ENCODE data around the gene DNAH2.
A peak's percentile ranks its signal among the peaks of the same experiment; 100 is the strongest.

Gene DNAH2

DNA sequence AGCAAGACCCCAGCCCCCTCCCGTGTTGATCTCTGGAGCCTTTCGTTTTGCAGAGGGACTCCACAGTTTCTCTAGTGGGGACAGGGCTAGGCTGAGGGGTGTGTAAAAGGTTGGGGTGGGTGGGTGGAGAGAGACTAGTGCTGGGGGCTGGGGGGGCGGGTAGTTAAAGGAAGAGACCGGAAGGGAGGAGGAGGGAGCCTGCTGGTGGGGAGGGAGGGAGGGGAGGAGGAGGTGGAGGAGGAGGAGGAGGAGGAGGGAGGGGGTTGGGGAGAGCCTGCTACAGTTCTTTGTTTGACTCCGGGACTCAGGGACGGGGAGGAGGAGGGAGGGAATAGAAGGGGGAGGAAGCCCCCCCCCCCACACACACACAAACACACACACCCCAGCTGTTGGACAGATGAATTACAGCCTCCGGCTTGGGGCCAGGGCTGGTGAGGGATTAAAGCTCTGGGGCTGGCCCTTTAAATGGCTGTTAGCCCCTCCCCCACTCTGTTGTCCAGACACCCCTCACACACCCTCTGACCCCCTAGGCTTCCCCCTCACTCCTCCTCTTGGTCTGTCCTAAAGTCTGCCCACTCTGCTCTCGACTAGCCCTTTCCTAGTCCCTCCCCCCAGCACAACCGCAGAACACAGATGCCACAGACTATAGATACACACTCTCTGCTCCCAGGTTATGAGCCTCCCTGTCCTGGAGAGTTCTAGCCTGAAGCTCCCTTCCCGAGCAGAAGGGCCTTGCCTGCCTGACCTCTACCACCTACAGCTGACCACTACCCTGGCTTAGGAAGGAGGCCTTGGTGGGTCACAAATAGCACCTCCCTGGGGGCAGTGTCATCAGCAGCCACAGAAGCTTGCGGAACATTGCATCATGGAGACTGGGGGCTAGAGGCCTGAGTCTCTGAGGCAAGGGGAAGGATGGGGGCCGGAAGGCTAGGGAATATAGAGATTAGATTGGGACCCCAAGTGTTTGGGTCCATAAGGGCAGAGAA, 120.8 kb downstream of the DNAH2 start:
- no peak for TF ChIP-seq CTCF (IDR thresholded peaks at IDR 0.05; ENCODE audit: insufficient read depth, low read length, missing control alignments)
- ChIA-PET CTCF (interaction anchor here (0.7 to 3.0 kb wide), 10 partner anchors 12 to 281 kb away, joined by 3 to 16 read pairs (median 6); partner anchors contain the start of genes CYB5D1, NAA38 and TMEM88), POLR2A (interaction anchor here (3.6 kb wide), 1 partner anchor 18 kb away, joined by 23 read pairs; the partner anchor contains the start of gene NAA38)
- peak overlapping the region; percentile 83 for H3K4me3 ChIP-seq (ENCODE audit: low read depth, low read length)
- no peak for DNase-seq (ENCODE audit: low read depth, low spot score)

- ChIA-PET CTCF (interaction anchor here (0.7 to 3.0 kb wide), 6 partner anchors 11 to 202 kb away, joined by 3 to 16 read pairs (median 5); partner anchors contain the start of genes CYB5D1, NAA38 and TMEM88), POLR2A (no interaction called here)
- H3K4me3 ChIP-seq (ENCODE audit: low read depth, low read length): peak overlapping the region; percentile 83
- no peak for TF ChIP-seq CTCF (IDR thresholded peaks at IDR 0.05; ENCODE audit: insufficient read depth, low read length, missing control alignments)
- DNase-seq (ENCODE audit: low read depth, low spot score): no peak
Observed at GRCh38 chr17:7839190-7839875, 121.8 kb downstream of the DNAH2 start.

- DNase-seq (ENCODE audit: low read depth, low spot score): no peak
- TF ChIP-seq CTCF (IDR thresholded peaks at IDR 0.05; ENCODE audit: insufficient read depth, low read length, missing control alignments): no peak
- H3K4me3 ChIP-seq (ENCODE audit: low read depth, low read length): no peak overlapping the region
- ChIA-PET CTCF (interaction anchor here (1.2 to 7.0 kb wide), 5 partner anchors 11 to 152 kb away, joined by 3 to 36 read pairs (median 9); partner anchors contain the start of genes CYB5D1, NAA38, TMEM88 and TP53), POLR2A (no interaction called here)
Observed at GRCh38 chr17:7839876-7840261, 122.3 kb downstream of the DNAH2 start.

GRCh38 chr17:7840441-7840840, 122.9 kb downstream of the DNAH2 start:
- CTCF ChIA-PET: interaction anchor here (0.6 to 7.0 kb wide), 8 partner anchors 9 to 153 kb away, joined by 3 to 36 read pairs (median 4); partner anchors contain the start of genes TP53 and WRAP53
- POLR2A ChIA-PET: no interaction called here
- no peak for TF ChIP-seq CTCF (IDR thresholded peaks at IDR 0.05; ENCODE audit: insufficient read depth, low read length, missing control alignments)
- peak overlapping the region; percentile 23 for H3K4me3 ChIP-seq (ENCODE audit: low read depth, low read length)
- no peak for DNase-seq (ENCODE audit: low read depth, low spot score)

DNA sequence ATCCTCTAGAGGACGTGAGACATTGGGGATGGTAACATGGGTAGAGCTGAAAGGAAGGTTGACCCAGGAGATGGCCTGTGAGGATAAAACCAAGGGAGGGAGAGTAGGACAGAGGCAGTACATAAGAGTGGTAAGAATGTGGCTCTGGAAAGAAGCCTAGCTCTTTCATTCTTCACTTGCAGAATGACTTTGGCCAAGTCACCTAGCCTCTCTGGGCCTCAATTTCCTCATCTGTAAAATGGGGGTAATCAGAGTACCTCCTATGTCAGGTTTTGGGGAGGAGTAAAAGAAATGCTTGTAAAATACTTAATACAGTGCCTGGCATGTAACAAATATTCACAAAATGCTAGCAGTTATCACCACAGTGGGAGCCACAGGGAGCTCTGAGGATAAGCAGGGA, 123.3 kb downstream of the DNAH2 start:
- CTCF ChIA-PET: interaction anchor here (0.6 to 7.0 kb wide), 8 partner anchors 9 to 153 kb away, joined by 3 to 36 read pairs (median 4); partner anchors contain the start of genes TP53 and WRAP53
- POLR2A ChIA-PET: interaction anchor here (0.7 kb wide), 1 partner anchor 43 kb away, joined by 3 read pairs; no protein-coding TSS in a partner anchor
- H3K4me3 ChIP-seq (ENCODE audit: low read depth, low read length): peak overlapping the region; percentile 73
- no peak for TF ChIP-seq CTCF (IDR thresholded peaks at IDR 0.05; ENCODE audit: insufficient read depth, low read length, missing control alignments)
- DNase-seq (ENCODE audit: low read depth, low spot score): no peak
